Peyer's patch (tissue), 4 donors: ENCODE results near the gene ZFYVE1. TPM values are rescaled to one million over a fixed set of nuclear protein-coding genes. Genes with fewer than 3 reads are reported as not detected.
"Not testable (repeated sequence)": the region's sequence is repeated elsewhere in the genome, so short reads cannot be mapped to it uniquely, and the experiment has no call there.

Source experiments
- DNase-seq, 3 donors: peaks; one replicate each; pipeline ENCODE4 v3.0.0-alpha.2; 2017 to 2019
- H3K27ac ChIP-seq, 4 donors: fragments of 200-600 bp; sonication (generic); one replicate each; pipeline ENCODE4 v1.5.1; 2016 to 2019
- H3K27me3 ChIP-seq, 2 donors: fragments of 200-600 bp; sonication (generic); one replicate each; pipeline ENCODE4 v1.5.1; 2019
- H3K36me3 ChIP-seq, 3 donors: fragments of 200-600 bp; sonication (generic); one replicate each; pipeline ENCODE4 v1.5.1; 2016 to 2019
- H3K4me1 ChIP-seq, 4 donors: fragments of 200-600 bp; sonication (generic); one replicate each; pipeline ENCODE4 v1.5.1; 2016 to 2019
- H3K4me3 ChIP-seq, 4 donors: fragments of 200-600 bp; sonication (generic); 1 replicate in 3 of 4; 2 replicates in 1 of 4; pipeline ENCODE4 v1.5.1; 2016 to 2019; ENCODE audit warnings: mild to moderate bottlenecking in 1 of 4
- H3K9me3 ChIP-seq, 4 donors: fragments of 200-600 bp; sonication (generic); one replicate each; pipeline ENCODE4 v1.5.1; 2016 to 2019; ENCODE audit warnings: mild to moderate bottlenecking in 1 of 4
- POLR2A ChIP-seq, 2 donors: fragments of 450-650 bp; IDR thresholded peaks; one replicate each; pipeline ENCODE4 v1.5.1; 2017; ENCODE audit warnings: antibody characterized with exemption in 2 of 2, mild to moderate bottlenecking in 2 of 2, moderate library complexity in 2 of 2
- total RNA-seq, 4 donors: library from RNA; depleted of rRNA; stranded (reverse); fragments of >200 nt; gene quantifications; one replicate each; pipeline ENCODE4 v1.1.0, GENCODE V29; 2016
- TF ChIP-seq, protein P1 (sequence below), 6 experiments: fragments of 450-650 bp in 4 of 6; fragments of 200-600 bp in 2 of 6; sonication (generic) in 1 of 6; IDR thresholded peaks; one replicate each; pipeline ENCODE4 v1.5.1; 2017 to 2019; ENCODE audit warnings: antibody characterized with exemption in 6 of 6, mild to moderate bottlenecking in 3 of 6, moderate library complexity in 1 of 6

Gene ZFYVE1
- total RNA-seq, 4 donors from 2014 or later = 8.3 to 32.5 (median 26.8) TPM

DNA sequence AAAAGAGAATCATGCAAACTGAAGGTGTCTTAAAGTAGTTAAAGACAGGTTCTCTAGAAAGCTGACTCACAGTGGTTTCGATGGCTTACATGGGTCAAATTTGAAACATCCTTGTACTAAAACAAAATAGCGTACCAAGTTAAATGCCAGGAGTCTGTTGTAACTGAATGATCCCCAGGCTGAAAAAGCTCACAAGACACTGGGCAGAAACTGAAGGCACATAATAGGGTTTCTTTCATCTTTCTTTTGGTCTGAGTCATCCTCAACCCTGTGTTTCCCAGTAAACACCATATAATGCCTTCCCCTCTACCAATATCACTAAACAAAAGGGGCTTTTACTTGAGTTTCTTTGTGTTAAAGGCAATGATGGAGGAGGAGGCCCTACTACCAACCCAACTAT, 12.8 kb downstream of the ZFYVE1 start:
- no peak for TF ChIP-seq POLR2A (IDR thresholded peaks at IDR 0.05)
- TF ChIP-seq, protein P1, sequence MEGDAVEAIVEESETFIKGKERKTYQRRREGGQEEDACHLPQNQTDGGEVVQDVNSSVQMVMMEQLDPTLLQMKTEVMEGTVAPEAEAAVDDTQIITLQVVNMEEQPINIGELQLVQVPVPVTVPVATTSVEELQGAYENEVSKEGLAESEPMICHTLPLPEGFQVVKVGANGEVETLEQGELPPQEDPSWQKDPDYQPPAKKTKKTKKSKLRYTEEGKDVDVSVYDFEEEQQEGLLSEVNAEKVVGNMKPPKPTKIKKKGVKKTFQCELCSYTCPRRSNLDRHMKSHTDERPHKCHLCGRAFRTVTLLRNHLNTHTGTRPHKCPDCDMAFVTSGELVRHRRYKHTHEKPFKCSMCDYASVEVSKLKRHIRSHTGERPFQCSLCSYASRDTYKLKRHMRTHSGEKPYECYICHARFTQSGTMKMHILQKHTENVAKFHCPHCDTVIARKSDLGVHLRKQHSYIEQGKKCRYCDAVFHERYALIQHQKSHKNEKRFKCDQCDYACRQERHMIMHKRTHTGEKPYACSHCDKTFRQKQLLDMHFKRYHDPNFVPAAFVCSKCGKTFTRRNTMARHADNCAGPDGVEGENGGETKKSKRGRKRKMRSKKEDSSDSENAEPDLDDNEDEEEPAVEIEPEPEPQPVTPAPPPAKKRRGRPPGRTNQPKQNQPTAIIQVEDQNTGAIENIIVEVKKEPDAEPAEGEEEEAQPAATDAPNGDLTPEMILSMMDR (IDR thresholded peaks at IDR 0.05) = no peak
- no peak overlapping the region for H3K27ac ChIP-seq
- H3K4me3 ChIP-seq = no peak overlapping the region
- no peak for DNase-seq
- no peaks in the 10 kb centered on the region for H3K27me3 ChIP-seq
- H3K36me3 ChIP-seq = peaks cover 0 to 24% (median 0%) of the 10 kb centered on the region in 3 donors
- no peaks in the 10 kb centered on the region for H3K9me3 ChIP-seq
- peaks cover 0 to 7% (median 0%) of the 10 kb centered on the region in 4 donors for H3K4me1 ChIP-seq

DNA sequence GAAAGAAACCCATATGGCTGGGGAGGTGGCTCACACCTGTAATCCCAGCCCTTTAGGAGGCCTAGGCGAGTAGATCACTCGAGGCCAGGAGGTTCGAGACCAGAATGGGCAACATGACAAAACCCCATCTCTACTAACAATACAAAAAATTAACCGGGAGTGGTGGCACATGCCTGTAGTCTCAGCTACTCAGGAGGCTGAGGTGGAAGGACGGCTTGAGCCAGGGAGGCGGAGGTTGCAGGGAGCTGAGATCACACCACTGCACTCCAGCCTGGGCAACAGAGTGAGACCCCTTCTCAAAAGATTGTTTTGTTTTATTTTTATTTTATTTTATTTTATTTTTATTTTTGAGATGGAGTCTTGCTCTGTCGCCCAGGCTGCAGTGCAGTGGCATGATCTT, 15.7 kb downstream of the ZFYVE1 start:
- H3K4me1 ChIP-seq, H3K9me3 ChIP-seq, H3K27ac ChIP-seq, DNase-seq, H3K27me3 ChIP-seq, H3K4me3 ChIP-seq: not testable (repeated sequence)
- peaks cover 0 to 17% (median 0%) of the 10 kb centered on the region in 3 donors for H3K36me3 ChIP-seq

DNA sequence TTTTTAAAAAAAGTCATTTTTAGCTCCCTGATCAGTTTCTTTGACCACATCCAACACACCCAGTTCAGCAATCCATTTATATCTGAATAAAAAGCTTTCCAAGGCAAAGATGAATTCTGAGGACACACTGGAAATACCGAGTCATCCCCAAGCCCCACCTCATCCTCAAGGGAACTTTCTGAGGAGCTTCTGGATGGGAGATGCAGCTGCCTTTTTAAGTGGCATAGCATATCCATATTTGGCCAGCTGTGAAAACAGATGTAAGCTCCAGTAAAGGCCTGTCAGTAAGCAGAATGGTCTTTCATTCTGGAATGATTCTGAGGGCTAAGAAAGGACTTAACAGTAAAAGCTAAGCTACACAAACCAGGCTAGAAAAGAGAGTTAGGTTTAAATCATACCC, 18.4 kb downstream of the ZFYVE1 start:
- no peaks in the 10 kb centered on the region for H3K27me3 ChIP-seq
- no peaks in the 10 kb centered on the region for H3K9me3 ChIP-seq
- H3K27ac ChIP-seq = peak overlapping the region in 2 of 4 donors; percentile 38 to 46
- no peak for DNase-seq
- no peaks in the 10 kb centered on the region for H3K4me1 ChIP-seq
- H3K4me3 ChIP-seq = no peak overlapping the region
- peaks cover 0 to 12% (median 0%) of the 10 kb centered on the region in 3 donors for H3K36me3 ChIP-seq
- no peak for TF ChIP-seq POLR2A (IDR thresholded peaks at IDR 0.05)
- TF ChIP-seq, protein P1 (IDR thresholded peaks at IDR 0.05) = no peak

DNA sequence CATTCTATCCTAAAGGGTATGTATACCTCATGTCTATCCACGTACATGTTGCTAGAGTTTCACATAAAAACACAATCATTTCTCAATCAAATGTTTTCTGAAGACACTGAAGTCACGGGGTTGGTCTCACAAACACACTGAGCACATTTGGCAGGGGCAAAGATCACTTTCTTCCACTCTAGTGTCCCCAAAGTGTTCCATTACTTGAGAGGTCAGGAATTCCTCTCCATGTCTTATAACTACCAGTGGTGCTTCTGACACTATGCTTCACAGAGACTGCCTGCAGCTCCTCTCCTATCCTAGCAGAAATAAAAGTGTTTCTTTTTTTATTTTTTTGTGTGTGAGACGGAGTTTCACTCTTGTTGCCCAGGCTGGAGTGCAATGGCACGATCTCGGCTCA, 19.1 kb downstream of the ZFYVE1 start:
- DNase-seq = no peak
- H3K27me3 ChIP-seq = no peaks in the 10 kb centered on the region
- no peak overlapping the region for H3K4me3 ChIP-seq
- no peak for TF ChIP-seq POLR2A (IDR thresholded peaks at IDR 0.05)
- TF ChIP-seq, protein P1 (IDR thresholded peaks at IDR 0.05) = no peak
- peak overlapping the region in 1 of 4 donors; percentile 38 for H3K27ac ChIP-seq
- peaks cover 0 to 5% (median 0%) of the 10 kb centered on the region in 3 donors for H3K36me3 ChIP-seq
- no peaks in the 10 kb centered on the region for H3K4me1 ChIP-seq
- H3K9me3 ChIP-seq = no peaks in the 10 kb centered on the region

DNA sequence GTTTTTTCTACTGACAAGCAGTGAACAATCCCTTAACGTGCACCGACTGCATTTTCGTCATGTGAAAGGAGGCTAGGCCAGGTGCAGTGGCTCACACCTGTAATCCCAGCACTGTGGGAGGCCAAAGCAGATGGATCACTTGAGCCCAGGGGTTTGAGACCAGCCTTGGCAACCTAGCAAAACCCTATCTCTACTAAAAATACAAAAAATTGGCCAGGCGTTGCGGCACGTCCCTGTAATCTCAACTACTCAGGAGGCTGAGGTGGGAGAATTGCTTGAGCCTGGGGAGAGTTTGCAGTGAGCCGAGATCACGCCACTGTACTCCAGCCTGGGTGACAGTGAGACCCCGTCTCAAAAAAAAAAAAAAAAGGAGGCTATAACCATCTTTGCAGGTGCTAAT, 22.3 kb downstream of the ZFYVE1 start:
- not testable (repeated sequence) for H3K9me3 ChIP-seq

DNA sequence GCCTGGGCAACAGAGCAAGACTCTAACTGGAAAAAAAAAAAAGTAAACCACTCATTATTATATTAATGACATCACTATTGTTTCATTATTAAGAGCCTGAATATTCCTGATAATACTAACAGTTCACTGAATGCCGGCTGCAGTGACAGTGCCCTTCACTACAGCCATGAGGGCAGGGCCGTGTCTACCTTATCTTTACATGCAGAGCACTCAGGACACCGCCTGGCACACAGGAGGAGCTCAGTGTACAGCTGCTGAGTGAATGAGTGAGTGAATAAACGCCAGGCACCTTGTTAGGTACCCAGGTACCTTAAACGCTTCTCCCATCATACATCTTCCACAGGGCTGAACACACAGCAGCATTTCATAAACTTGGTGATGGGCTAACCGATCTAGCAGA, 23.2 kb downstream of the ZFYVE1 start:
- Histone ChIP-seq H3K4me3 (no peak overlapping the region), H3K36me3 (peaks cover 0 to 6% (median 0%) of the 10 kb centered on the region in 3 donors), H3K27ac (no peak overlapping the region), H3K9me3 (no peaks in the 10 kb centered on the region), H3K27me3 (no peaks in the 10 kb centered on the region), H3K4me1 (no peaks in the 10 kb centered on the region)
- TF ChIP-seq, protein P1 (IDR thresholded peaks at IDR 0.05) = no peak
- TF ChIP-seq POLR2A (IDR thresholded peaks at IDR 0.05) = no peak
- DNase-seq = no peak

More for the DNA sequence above, 22.3 kb downstream of the ZFYVE1 start:
- not testable (repeated sequence) for H3K4me3 ChIP-seq, H3K36me3 ChIP-seq, H3K27me3 ChIP-seq, H3K27ac ChIP-seq, DNase-seq, H3K4me1 ChIP-seq

DNA sequence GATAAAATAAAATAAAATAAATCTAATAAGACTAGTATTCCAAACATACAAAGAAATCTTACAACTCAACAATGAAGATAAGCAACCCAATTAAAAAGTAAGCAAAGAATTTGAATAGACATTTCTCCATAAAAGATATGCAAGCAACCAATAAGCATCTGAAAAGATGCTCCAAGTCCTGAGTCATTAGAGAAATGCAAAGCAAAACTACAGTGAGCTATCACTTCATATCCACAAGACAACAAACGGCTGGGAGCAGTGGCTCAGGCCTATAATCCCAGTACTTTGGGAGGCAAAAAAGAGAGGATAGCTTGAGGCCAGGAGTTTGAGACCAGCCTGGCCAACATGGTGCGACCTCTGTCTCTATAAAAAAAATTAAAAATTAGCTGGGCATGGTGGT, 26.8 kb downstream of the ZFYVE1 start:
- TF ChIP-seq, protein P1 (IDR thresholded peaks at IDR 0.05) = no peak
- no peak for TF ChIP-seq POLR2A (IDR thresholded peaks at IDR 0.05)
- Histone ChIP-seq H3K9me3 (no peaks in the 10 kb centered on the region), H3K36me3 (peaks cover 0 to 34% (median 0%) of the 10 kb centered on the region in 3 donors), H3K4me1 (no peaks in the 10 kb centered on the region), H3K27ac (no peak overlapping the region), H3K27me3 (no peaks in the 10 kb centered on the region), H3K4me3 (no peak overlapping the region)
- no peak for DNase-seq
